Vagina (tissue), 2 donors: ENCODE data around the gene ST6GALNAC3. TPM values are rescaled to one million over a fixed set of nuclear protein-coding genes. Genes with fewer than 3 reads are reported as not detected.

Experiments
- DNase-seq, 2 donors: peaks; one replicate each; pipeline ENCODE4 v3.0.0-alpha.2; 2017; ENCODE audit errors: extremely low spot score in 2 of 2
- H3K27ac ChIP-seq: fragments of 200-600 bp; sonication (generic); one replicate; pipeline ENCODE4 v1.5.1; 2019
- H3K27me3 ChIP-seq: fragments of 200-600 bp; sonication (generic); one replicate; pipeline ENCODE4 v1.5.1; 2019
- H3K36me3 ChIP-seq, 2 donors: fragments of 200-600 bp; sonication (generic); one replicate each; pipeline ENCODE4 v1.5.1; 2017 to 2019
- H3K4me1 ChIP-seq: fragments of 200-600 bp; sonication (generic); one replicate; pipeline ENCODE4 v1.5.1; 2019
- H3K4me3 ChIP-seq, 2 donors: fragments of 200-600 bp; sonication (generic); 1 replicate in 1 of 2; 2 replicates in 1 of 2; pipeline ENCODE4 v1.5.1; 2016 to 2019
- H3K9me3 ChIP-seq: fragments of 200-600 bp; sonication (generic); one replicate; pipeline ENCODE4 v1.5.1; 2019
- CTCF ChIP-seq, 3 experiments: fragments of 450-650 bp in 2 of 3; fragments of 200-600 bp in 1 of 3; sonication (generic) in 1 of 3; IDR thresholded peaks; one replicate each; pipeline ENCODE4 v1.5.1; 2017 to 2019; ENCODE audit warnings: antibody characterized with exemption in 3 of 3, mild to moderate bottlenecking in 2 of 3, moderate library complexity in 2 of 3
- POLR2A ChIP-seq, 2 donors: fragments of 450-650 bp; IDR thresholded peaks; one replicate each; pipeline ENCODE4 v1.6.1; 2017; ENCODE audit warnings: antibody characterized with exemption in 2 of 2, mild to moderate bottlenecking in 2 of 2, moderate library complexity in 2 of 2
- POLR2AphosphoS5 ChIP-seq, 2 donors: sonication (generic); formaldehyde crosslinking; IDR thresholded peaks; one replicate each; pipeline ENCODE4 v1.9.0; 2017; ENCODE audit warnings: antibody characterized with exemption in 2 of 2, mild to moderate bottlenecking in 2 of 2, low read depth in 1 of 2; ENCODE audit not compliant: insufficient read depth in 1 of 2
- intact Hi-C: fragments of 100-400 bp; cut with DNase I; formaldehyde crosslinking; loops from one replicate; pipeline ENCODE4 v1.15.1; 2023
- total RNA-seq: library from RNA; depleted of rRNA; stranded (reverse); fragments of >200 nt; gene quantifications from one replicate; pipeline ENCODE4 v1.2.3, GENCODE V29; 2016

The ST6GALNAC3 gene
- total RNA-seq, 1 donor from 2014 or later, result 21.1 TPM

GRCh38 chr1:76294482-76295194, 220.1 kb downstream of the ST6GALNAC3 start:
- TF ChIP-seq POLR2A (IDR thresholded peaks at IDR 0.05) (no peak), CTCF (IDR thresholded peaks at IDR 0.05) (no peak), POLR2AphosphoS5 (IDR thresholded peaks at IDR 0.05; ENCODE audit: insufficient read depth in 1 of 2, low read depth in 1 of 2) (no peak)
- Histone ChIP-seq H3K27me3 (no peaks in the 10 kb centered on the region), H3K4me3 (no peak overlapping the region), H3K9me3 (no peaks in the 10 kb centered on the region), H3K27ac (no peak overlapping the region), H3K36me3 (no peaks in the 10 kb centered on the region), H3K4me1 (no peaks in the 10 kb centered on the region)
- intact Hi-C loops, result no loop called here
- no peak for DNase-seq

- intact Hi-C loops, result no loop called here
- Histone ChIP-seq H3K4me1 (no peaks in the 10 kb centered on the region), H3K9me3 (no peaks in the 10 kb centered on the region), H3K27ac (no peak overlapping the region), H3K36me3 (no peaks in the 10 kb centered on the region), H3K27me3 (no peaks in the 10 kb centered on the region), H3K4me3 (no peak overlapping the region)
- no peak for DNase-seq
- TF ChIP-seq POLR2AphosphoS5 (IDR thresholded peaks at IDR 0.05; ENCODE audit: insufficient read depth in 1 of 2, low read depth in 1 of 2) (no peak), POLR2A (IDR thresholded peaks at IDR 0.05) (no peak), CTCF (IDR thresholded peaks at IDR 0.05) (no peak)
Observed at GRCh38 chr1:76298399-76298798, 223.9 kb downstream of the ST6GALNAC3 start.

DNA sequence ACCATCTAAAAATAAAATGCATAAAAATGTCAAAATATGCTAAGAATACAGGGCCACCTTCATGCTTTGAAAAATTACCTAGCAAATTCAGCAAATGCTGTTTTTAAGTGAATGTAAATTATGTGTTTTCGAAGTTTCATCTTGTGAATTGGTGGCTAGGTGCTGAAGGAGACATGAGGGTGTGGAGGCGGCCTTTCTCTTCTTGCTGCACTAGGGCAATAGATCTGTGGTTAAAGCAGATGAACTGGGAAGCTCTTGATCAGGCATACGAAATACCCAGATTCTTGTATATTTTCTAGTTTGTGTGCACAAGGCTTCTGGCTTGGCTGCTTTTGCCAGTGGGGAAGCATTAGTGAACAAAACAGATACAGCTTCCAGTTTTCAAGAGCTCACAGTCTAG, 224.5 kb downstream of the ST6GALNAC3 start:
- Histone ChIP-seq H3K36me3 (no peaks in the 10 kb centered on the region), H3K4me1 (no peaks in the 10 kb centered on the region), H3K9me3 (no peaks in the 10 kb centered on the region), H3K27ac (no peak overlapping the region), H3K27me3 (no peaks in the 10 kb centered on the region), H3K4me3 (no peak overlapping the region)
- TF ChIP-seq POLR2A (IDR thresholded peaks at IDR 0.05) (no peak), POLR2AphosphoS5 (IDR thresholded peaks at IDR 0.05; ENCODE audit: insufficient read depth in 1 of 2, low read depth in 1 of 2) (no peak), CTCF (IDR thresholded peaks at IDR 0.05) (no peak)
- no peak for DNase-seq
- intact Hi-C loops, result no loop called here

DNA sequence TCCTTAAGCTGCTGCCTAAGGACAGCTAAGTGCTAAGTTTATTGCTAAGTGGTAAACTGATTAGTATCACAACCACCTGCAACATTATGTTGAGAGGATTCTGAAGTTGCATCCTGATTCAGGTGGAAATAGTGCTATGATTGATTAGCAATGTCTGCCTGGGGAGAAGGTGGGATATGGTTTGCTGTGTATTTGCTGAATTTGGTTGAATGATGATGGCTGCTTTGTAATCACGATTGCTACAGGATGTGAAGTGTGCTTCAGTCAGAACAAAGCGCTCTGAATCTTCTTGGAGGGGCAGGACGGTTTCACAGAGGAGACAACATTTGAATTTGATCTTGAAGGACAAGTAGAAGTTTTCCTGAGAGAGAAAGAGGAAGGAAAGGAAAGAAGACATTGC, 226.0 kb downstream of the ST6GALNAC3 start:
- Histone ChIP-seq H3K4me1 (no peaks in the 10 kb centered on the region), H3K27ac (no peak overlapping the region), H3K4me3 (no peak overlapping the region), H3K36me3 (no peaks in the 10 kb centered on the region), H3K27me3 (no peaks in the 10 kb centered on the region), H3K9me3 (no peaks in the 10 kb centered on the region)
- DNase-seq, result no peak
- TF ChIP-seq POLR2A (IDR thresholded peaks at IDR 0.05) (no peak), CTCF (IDR thresholded peaks at IDR 0.05) (no peak), POLR2AphosphoS5 (IDR thresholded peaks at IDR 0.05; ENCODE audit: insufficient read depth in 1 of 2, low read depth in 1 of 2) (no peak)
- intact Hi-C loops, result no loop called here

DNA sequence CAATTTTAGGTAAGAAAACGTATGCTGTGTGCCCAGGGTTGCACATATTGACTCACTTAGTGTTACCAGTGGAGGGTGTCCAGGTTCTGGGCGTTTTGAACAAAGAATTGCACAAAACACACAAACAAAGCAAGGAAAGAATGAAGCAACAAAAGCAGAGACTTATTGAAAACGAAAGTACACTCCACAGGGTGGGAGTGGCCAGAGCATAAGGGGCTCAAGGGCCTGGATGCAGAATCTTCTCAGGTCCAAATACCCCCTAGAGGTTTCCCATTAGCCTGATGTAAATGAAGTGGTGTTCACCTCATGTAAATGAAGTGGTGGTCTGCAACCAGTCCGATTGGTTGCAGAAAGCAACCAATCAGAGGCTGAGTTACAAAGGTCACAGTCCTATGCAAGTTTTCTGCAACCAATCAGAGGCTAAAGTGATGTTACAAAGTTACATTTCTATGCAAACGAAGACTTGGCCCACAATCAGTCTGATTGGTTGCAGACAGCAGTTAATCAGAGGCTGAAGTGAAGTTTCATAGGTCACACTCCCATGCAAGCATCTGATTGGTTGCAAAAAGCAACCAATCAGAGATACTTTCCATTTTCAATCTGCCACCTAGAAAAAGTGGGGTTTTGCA, 228.3 kb downstream of the ST6GALNAC3 start:
- Histone ChIP-seq H3K27ac (no peak overlapping the region), H3K9me3 (no peaks in the 10 kb centered on the region), H3K4me1 (no peaks in the 10 kb centered on the region), H3K4me3 (no peak overlapping the region), H3K27me3 (no peaks in the 10 kb centered on the region), H3K36me3 (no peaks in the 10 kb centered on the region)
- TF ChIP-seq POLR2AphosphoS5 (IDR thresholded peaks at IDR 0.05; ENCODE audit: insufficient read depth in 1 of 2, low read depth in 1 of 2) (no peak), CTCF (IDR thresholded peaks at IDR 0.05) (no peak), POLR2A (IDR thresholded peaks at IDR 0.05) (no peak)
- intact Hi-C loops, result no loop called here
- DNase-seq, result no peak
